Measurements from ENCODE around the gene SH3RF3. TPM values are rescaled to one million over a fixed set of nuclear protein-coding genes. Genes with fewer than 3 reads are reported as not detected.

The SH3RF3 gene
- total RNA-seq, 3 donors from 2014 or later (not counting 1 experiment from before 2014, with no cell fraction given), result 0.23 to 0.61 (median 0.34) TPM

- Mint-ChIP-seq H3K27me3 (ENCODE audit: low read depth in 2 of 2) (peaks cover 0 to 18% of the 10 kb centered on the region in 2 donors), H3K4me3 (no peak overlapping the region), H3K27ac (no peak overlapping the region), H3K9me3 (no peaks in the 10 kb centered on the region), H3K4me1 (peaks cover 7 to 13% of the 10 kb centered on the region in 2 donors), H3K36me3 (peaks cover 10% of the 10 kb centered on the region)
- WGBS (ENCODE audit: insufficient coverage), result 91% methylated on average over 5 of the region's 7 CpGs
- intact Hi-C loops (cut with micrococcal nuclease), result no loop called here
- H3K4me1 ChIP-seq (ENCODE audit: control insufficient read depth, insufficient read depth, low read length), result no peaks in the 10 kb centered on the region
- no peak overlapping the region for H3K4me3 ChIP-seq (ENCODE audit: low read length)
- no peaks in the 10 kb centered on the region for H3K36me3 ChIP-seq (ENCODE audit: control insufficient read depth, insufficient read depth, low read length)
- no peak overlapping the region for H3K27ac ChIP-seq (ENCODE audit: low read length)
- H3K27me3 ChIP-seq (ENCODE audit: control insufficient read depth, insufficient read depth, low read length), result no peaks in the 10 kb centered on the region
- ATAC-seq (no peak), DNase-seq (no peak)
- H3K9me3 ChIP-seq (ENCODE audit: control insufficient read depth, insufficient read depth, low read length), result no peaks in the 10 kb centered on the region
- TF ChIP-seq CTCF (IDR thresholded peaks at IDR 0.05), result no peak
These were observed 43.6 kb downstream of the SH3RF3 start for GRCh38 chr2:109172556-109173105.

DNA sequence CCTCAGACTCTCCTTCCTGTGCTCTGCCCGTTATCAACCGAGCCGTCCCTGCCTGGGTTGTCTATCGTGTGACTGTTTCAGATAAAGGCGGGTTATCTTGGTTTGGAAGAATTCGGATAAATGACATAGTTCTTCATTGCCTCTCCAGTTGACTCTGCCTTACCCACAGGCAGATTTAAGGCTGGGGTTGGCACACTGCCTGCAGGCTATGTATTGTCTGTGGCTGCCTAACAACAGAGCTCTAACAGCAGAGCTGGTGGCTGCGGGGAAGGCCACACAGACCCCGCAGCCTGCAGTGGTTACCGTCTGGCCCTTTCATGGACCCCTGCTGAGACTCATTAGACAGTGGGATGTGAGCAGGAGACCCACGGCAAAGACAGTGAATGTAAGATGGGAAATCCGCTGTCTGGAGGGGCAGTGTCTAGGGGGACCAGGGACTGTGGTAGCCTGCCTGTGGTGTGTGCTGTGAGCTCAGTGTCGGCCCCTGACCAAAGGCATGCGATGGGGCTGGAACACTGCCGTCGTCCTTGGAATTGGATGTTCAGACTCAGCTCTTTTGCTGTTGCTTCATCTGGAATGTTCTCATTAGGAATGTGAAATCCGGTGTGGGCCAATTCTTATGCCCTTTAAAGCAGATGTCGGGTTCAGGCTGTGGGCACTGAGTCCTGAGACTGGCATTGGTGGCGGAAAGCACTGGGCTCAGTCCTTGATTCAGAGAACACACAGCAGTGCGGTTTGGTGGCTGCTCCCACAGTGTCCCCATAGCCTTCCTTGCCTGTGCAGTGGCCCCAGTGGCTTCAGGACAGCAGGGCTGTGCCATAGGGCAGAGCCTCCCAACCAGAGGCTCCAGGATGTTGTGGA, 44.5 kb downstream of the SH3RF3 start:
- H3K4me1 ChIP-seq (ENCODE audit: control insufficient read depth, insufficient read depth, low read length), result no peaks in the 10 kb centered on the region
- no peaks in the 10 kb centered on the region for H3K9me3 ChIP-seq (ENCODE audit: control insufficient read depth, insufficient read depth, low read length)
- no peak overlapping the region for H3K27ac Mint-ChIP-seq
- no peak overlapping the region for H3K4me3 ChIP-seq (ENCODE audit: low read length)
- H3K27me3 ChIP-seq (ENCODE audit: control insufficient read depth, insufficient read depth, low read length), result no peaks in the 10 kb centered on the region
- no peak overlapping the region for H3K27ac ChIP-seq (ENCODE audit: low read length)
- H3K4me3 Mint-ChIP-seq, result no peak overlapping the region
- H3K36me3 Mint-ChIP-seq, result peaks cover 10% of the 10 kb centered on the region
- peaks cover 0 to 13% of the 10 kb centered on the region in 2 donors for H3K27me3 Mint-ChIP-seq (ENCODE audit: low read depth in 2 of 2)
- peaks cover 7 to 13% of the 10 kb centered on the region in 2 donors for H3K4me1 Mint-ChIP-seq
- intact Hi-C loops (cut with micrococcal nuclease), result no loop called here
- WGBS (ENCODE audit: insufficient coverage), result 94% methylated on average over 19 of the region's 19 CpGs
- H3K36me3 ChIP-seq (ENCODE audit: control insufficient read depth, insufficient read depth, low read length), result no peaks in the 10 kb centered on the region
- no peak for TF ChIP-seq CTCF (IDR thresholded peaks at IDR 0.05)
- H3K9me3 Mint-ChIP-seq, result no peaks in the 10 kb centered on the region
- no peak for DNase-seq
- no peak for ATAC-seq

DNA sequence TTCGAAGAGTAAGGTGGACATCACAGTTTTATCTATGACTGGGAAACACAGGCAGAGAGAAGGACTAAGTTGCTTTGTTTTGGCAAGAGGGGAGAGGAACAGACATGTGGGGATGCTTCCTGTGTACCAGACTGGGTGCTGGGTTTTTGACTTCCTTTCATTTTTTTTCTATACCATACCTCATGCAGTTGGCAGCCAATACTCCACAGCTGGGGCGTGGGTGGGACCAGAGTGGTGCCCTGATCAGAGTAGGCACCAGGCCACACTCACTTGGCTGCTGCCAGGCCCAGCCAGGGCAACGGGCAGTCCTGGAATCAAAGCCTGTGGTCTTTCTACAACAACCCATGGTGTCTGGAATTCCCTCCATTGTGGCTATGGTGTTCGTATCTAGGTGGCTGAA, 45.2 kb downstream of the SH3RF3 start:
- peaks cover 0 to 13% of the 10 kb centered on the region in 2 donors for H3K27me3 Mint-ChIP-seq (ENCODE audit: low read depth in 2 of 2)
- Histone ChIP-seq H3K4me1 (ENCODE audit: control insufficient read depth, insufficient read depth, low read length) (no peaks in the 10 kb centered on the region), H3K9me3 (ENCODE audit: control insufficient read depth, insufficient read depth, low read length) (no peaks in the 10 kb centered on the region), H3K27me3 (ENCODE audit: control insufficient read depth, insufficient read depth, low read length) (no peaks in the 10 kb centered on the region), H3K36me3 (ENCODE audit: control insufficient read depth, insufficient read depth, low read length) (no peaks in the 10 kb centered on the region), H3K4me3 (ENCODE audit: low read length) (no peak overlapping the region), H3K27ac (ENCODE audit: low read length) (no peak overlapping the region)
- H3K36me3 Mint-ChIP-seq, result peaks cover 13% of the 10 kb centered on the region
- 74% methylated on average over 4 of the region's 4 CpGs for WGBS (ENCODE audit: insufficient coverage)
- ATAC-seq (no peak), DNase-seq (peak in 1 of 2 donors; percentile 19)
- H3K27ac Mint-ChIP-seq, result no peak overlapping the region
- H3K4me3 Mint-ChIP-seq, result no peak overlapping the region
- intact Hi-C loops (cut with micrococcal nuclease), result no loop called here
- peaks cover 7 to 13% of the 10 kb centered on the region in 2 donors for H3K4me1 Mint-ChIP-seq
- no peak for TF ChIP-seq CTCF (IDR thresholded peaks at IDR 0.05)
- H3K9me3 Mint-ChIP-seq, result peaks cover 0 to 2% of the 10 kb centered on the region in 2 donors
